GM12875 (cell line): ENCODE data around the gene BABAM2.

Source experiments
- H3K4me3 ChIP-seq: one replicate; pipeline ENCODE4 v1.5.1; 2011; ENCODE audit warnings: low read depth, low read length, control low read depth
- CTCF ChIP-seq: IDR thresholded peaks from 2 replicates; pipeline ENCODE4 v1.5.1; 2011; ENCODE audit warnings: low read depth, mild to moderate bottlenecking, control low read depth, inconsistent platforms, low read length, moderate library complexity, borderline replicate concordance; ENCODE audit not compliant: insufficient read depth

The BABAM2 gene

DNA sequence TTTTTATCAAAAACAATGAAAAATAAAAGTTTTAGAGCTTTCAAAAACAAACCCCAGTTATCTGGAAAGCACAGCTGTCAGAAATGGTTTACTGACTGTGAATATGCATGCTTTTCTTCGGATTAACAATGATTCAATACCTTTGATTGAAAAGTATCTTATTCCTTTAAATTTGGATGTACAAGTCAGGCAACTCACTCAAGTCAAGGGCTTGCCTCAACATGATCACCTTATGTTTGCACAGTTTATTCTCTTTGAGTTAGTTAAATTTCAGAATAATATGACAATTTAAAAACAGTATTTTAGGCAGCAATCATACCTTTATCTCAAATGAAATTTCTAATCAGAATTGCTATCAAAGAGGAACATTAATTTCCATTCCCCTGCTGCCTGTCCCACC is 393.3 kb downstream of the BABAM2 start:
- no peak for TF ChIP-seq CTCF
- H3K4me3 ChIP-seq, result no peak overlapping the region

- H3K4me3 ChIP-seq, result no peak overlapping the region
- no peak for TF ChIP-seq CTCF
Measured at GRCh38 chr2:28286678-28287077, 396.1 kb downstream of the BABAM2 start.

GRCh38 chr2:28287256-28287915 is 396.9 kb downstream of the BABAM2 start:
- TF ChIP-seq CTCF, result no peak
- H3K4me3 ChIP-seq, result no peak overlapping the region

- TF ChIP-seq CTCF, result no peak
- no peak overlapping the region for H3K4me3 ChIP-seq
Measured at GRCh38 chr2:28288620-28289019, 398.1 kb downstream of the BABAM2 start.

DNA sequence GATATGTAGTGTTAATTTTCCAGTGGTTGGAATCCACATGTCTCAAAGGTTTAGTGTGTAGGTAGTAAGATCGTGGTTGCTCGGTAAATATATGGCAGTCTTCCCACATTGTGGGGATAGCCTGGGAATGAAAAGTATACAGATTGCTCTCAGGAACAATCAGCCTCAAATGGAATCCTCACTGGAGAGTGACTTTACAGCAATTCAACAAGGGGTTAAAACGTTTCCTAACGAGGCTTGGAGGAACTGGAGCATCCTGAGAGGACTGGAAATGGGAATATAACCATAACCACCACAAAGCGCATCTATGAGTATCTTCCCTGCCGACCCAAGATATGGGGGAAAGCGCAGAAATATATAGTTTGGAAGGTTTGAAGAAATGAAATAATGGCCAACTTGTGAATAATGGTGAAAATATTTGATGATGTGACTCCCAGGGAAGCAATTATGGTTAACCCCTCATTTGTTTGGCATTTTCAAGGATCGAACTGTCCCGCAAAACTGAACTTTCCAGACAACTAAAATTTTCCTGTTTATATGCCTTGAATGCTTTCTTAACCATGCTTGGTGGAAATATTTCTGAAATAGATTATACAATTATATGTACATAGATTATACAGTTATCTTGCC is 401.4 kb downstream of the BABAM2 start:
- no peak overlapping the region for H3K4me3 ChIP-seq
- no peak for TF ChIP-seq CTCF

- no peak overlapping the region for H3K4me3 ChIP-seq
- TF ChIP-seq CTCF, result no peak
Measured at GRCh38 chr2:28292491-28292890, 402.0 kb downstream of the BABAM2 start.

DNA sequence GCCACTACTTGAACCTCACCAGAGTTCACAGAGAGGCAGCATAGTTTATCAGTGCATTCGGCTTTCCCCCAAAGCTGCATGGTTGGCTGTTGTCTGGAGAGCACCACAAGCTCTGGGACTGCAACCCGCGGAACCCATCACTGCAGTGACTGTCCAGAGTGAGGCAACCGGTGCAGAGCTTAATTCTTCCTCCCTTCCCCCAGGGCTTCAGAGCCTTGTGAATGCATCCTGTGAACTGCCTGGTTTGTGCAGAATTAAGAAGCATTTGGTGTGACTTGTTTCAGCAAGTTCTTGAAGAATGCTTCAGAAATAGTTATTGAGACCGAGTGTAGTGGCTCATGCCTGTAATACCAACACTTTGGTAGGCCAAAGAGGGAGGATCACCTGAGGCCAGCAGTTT is 402.9 kb downstream of the BABAM2 start:
- H3K4me3 ChIP-seq, result no peak overlapping the region
- no peak for TF ChIP-seq CTCF
